Activated gamma-delta T cell treated with Interleukin-2 at 50 U/mL for 16 hours (primary cell): ENCODE data around the gene FOXI1.
"Not testable (repeated sequence)": the region's sequence is repeated elsewhere in the genome, so short reads cannot be mapped to it uniquely, and the experiment has no call there.

Experiments used
- DNase-seq: peaks from one replicate; pipeline ENCODE4 v3.0.0-alpha.2; 2020

FOXI1 gene

GRCh38 chr5:170132269-170132975 lies 26.7 kb downstream of the FOXI1 start:
- no peak for DNase-seq

DNA sequence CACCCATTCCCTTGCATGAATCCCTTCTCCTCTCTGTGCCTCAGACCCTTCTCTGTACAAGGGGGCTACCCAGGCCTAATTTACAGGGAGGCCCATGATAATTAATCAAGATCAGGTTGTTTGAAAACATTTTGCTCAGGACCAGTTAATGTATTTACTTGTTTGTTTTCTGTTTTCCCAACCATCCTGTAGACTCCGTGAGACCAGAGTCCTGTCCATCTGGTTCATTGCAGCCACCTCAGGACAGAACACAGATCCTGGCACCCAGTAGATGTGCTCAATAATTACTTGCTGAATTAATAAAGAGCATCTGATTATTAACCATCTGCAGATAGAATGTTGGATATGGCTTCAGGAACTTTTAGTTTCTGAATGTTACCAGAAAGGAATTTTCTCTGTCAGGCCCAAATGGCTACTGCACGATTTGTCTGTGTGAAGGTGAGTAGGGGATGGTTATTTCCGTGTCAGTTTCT lies 27.3 kb downstream of the FOXI1 start:
- DNase-seq: no peak

GRCh38 chr5:170135796-170136490 lies 30.2 kb downstream of the FOXI1 start:
- no peak for DNase-seq

GRCh38 chr5:170136506-170136905 lies 30.8 kb downstream of the FOXI1 start:
- DNase-seq: no peak

- DNase-seq: no peak
These were observed 32.1 kb downstream of the FOXI1 start for GRCh38 chr5:170137694-170138214.

DNA sequence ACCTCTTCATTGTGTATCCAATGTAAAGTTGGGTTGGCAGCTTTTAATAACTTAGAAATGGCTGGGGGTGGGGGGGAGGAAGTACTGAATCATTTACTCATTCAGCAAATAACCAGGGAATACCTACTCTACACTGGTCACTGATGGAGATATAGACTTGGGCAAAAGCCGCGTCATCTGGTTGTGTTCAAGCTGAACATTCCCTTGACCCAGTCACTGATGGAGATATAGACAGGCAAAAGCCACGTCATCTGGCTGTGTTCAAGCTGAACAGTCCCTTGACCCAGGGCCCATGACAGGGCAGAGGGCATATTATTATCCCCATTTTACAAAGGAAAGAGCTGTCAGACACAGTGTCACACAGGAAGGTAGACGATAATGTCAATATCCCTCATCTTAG lies 32.6 kb downstream of the FOXI1 start:
- no peak for DNase-seq

DNA sequence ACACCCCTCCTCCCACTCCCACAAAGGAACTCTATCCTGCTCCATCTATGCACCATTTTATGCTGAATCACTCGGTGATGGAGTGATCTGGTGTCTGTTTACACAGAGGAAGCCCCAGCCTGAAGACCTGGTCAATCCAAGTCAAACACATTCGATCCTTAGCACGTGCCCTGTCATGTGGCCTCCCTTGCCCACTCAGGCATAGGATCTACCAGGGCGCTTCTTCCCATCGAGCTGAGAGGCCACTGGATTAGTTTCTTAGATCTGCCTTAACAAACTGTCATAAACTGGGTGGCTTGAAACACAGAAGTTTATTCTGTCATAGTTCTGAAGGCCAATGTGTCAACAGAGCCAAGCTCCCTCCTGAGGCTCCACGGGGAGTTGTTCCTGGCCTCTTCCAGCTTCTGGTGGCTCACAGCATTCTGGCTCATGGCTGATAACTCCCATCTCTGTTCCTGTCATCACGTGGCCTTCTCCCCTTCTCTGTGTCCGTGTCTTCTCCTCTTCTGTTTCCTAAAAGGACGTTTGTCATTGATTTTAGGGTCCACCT lies 34.2 kb downstream of the FOXI1 start:
- no peak for DNase-seq

DNA sequence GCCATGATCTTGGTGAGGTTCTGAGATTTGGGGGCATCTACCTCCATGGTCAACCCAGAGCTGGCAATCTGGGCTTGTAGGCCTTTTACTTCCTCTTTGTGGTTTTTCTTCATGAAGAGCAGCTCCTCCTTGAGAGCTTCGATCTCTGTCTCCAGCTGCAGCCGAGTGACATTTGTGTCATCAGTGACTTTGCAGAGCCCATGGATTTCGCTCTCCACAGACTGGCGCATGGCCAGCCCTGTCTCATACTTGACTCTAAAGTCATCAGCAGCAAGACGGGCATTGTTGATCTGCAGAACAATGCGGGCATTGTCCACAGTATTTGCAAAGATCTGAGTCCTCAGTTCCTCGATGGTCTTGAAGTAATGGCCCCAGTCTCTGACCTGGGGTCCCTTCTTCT lies 35.5 kb downstream of the FOXI1 start:
- DNase-seq: not testable (repeated sequence)

DNA sequence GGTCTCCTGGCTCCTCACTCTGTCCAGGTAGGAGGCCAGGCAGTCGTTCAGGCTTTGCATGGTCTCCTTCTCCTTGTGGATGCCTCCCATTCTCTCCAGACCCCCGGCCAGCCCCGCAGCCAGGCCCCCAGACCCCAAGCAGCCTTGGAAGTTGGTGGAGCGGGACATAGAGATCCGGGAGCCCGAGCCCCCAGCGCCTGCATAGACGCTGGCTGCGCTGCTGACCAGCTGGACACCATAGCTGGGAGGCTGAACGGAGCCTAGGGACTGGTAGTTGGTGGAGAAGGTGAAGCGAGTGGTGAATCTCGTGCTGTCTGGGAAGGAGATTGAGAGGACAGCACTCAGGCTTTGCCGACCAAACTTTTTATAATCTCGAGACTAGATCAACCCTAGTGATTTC lies 35.9 kb downstream of the FOXI1 start:
- no peak for DNase-seq

DNA sequence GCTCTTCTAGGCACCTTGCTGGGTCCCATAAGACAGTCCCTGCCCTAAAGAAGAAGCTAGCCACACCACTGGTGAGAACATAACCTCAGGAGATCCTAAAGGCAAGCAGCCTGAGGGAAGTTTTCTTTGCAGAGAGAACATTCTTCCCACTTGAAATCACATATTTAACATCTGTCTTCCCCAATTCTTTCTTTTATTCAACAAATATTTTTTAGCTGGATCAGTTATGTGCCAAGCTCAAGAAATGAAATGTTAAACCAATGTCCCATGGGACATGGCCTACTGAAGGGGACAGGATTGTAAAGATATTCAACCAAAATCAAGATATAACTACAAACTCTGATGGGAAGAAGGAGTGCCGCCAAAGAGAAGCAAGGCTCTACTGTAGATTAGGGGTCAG lies 36.5 kb downstream of the FOXI1 start:
- DNase-seq: no peak

- no peak for DNase-seq
These were observed 37.4 kb downstream of the FOXI1 start for GRCh38 chr5:170143091-170143490.

DNA sequence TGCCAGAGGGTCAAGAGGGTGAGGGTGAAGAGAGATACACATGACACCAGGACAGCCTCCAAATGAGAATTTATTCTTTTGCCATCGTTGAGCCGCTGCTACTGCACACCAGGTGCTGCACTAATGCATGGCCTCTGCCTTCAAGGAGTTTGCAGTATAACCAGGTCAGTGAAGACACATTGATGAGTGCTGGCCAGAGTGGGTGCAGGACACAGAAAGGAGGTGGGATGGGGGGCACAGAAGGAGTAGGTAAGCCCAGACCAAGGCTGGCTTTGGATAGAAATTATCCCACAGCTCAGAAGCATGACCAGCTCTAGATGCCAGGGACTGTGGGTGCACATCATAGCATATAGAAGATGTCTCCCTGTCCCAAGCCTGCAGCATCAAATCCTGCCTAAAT lies 38.0 kb downstream of the FOXI1 start:
- no peak for DNase-seq

- no peak for DNase-seq
These were observed 38.8 kb downstream of the FOXI1 start for GRCh38 chr5:170144286-170145023.

DNA sequence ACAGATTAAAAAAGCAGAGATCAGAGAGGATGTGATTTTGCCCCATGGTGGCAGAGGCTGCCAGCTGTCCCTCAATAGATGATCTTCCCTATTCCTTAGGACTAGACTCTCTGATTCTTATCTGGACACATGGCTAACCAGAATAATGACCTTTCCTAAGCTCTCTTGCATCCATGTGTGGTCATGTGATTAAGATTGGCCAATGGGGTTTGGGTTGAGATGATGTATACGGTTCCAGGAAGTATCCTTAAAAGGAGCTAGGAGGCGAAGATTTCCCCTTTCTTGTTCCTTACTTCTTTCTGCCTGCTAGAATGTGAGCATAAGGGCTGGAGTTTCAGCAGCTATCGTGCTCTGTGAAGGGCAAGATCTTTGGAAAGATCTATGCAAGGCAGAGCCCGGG lies 39.8 kb downstream of the FOXI1 start:
- no peak for DNase-seq

- DNase-seq: no peak
These were observed 41.5 kb downstream of the FOXI1 start for GRCh38 chr5:170147051-170147752.

- DNase-seq: no peak
These were observed 42.1 kb downstream of the FOXI1 start for GRCh38 chr5:170147753-170148264.

- no peak for DNase-seq
These were observed 42.9 kb downstream of the FOXI1 start for GRCh38 chr5:170148430-170149205.

DNA sequence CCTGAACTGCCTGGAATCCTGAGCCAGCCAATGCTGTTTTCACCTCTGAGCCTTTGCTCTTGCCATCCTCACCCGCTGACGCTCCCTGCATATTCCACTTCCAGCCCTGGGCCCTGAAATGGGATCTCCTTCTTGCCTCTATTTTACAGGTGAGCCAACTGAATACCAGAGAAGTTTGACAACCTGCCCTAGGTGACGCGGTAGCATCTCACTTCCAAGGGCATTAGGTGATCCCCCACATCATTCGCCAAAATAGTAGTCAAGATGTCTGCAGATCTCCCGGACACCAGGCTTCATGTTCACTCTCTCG lies 43.5 kb downstream of the FOXI1 start:
- DNase-seq: no peak

GRCh38 chr5:170150713-170151096 lies 45.0 kb downstream of the FOXI1 start:
- DNase-seq: no peak

DNA sequence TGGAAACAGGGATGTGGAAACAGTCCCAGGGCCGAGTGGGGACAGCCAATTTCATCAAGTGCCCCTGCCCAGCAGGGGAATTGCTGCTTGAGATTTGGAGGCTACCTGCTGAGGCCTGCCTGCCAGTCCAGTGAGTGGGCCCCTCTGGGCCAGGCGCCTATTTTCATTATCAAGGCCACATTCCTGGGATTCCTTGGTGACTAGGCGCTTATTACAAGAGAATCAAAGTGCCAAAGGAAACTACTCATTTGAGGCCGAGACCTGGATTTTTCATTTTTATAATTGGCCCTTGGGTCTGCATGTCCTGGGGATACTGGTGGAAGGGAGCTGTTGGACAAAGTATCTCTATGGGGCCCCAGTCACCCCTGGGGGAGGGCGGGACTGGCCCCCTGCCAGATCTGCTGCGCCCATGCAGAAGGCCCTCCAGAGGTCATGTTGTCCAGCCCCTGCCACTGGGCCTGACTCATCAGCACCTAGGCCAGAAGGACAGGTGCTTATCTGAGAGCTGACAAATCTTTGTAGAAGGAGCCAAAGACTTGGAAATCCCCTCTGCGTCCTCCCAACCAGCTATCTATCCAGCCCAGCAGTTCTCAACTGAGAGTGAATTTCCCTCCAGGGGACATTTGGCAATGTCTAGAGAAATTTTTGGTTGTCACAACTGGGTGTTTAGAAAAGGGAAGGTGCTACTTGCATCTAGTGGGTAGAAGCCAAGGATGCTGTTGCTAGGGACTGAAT lies 45.6 kb downstream of the FOXI1 start:
- no peak for DNase-seq

GRCh38 chr5:170152767-170153166 lies 47.1 kb downstream of the FOXI1 start:
- DNase-seq: no peak
